AG10803 (cell line): ENCODE results near the gene CRACDL.

Experiments
- DNase-seq: peaks from one replicate; pipeline ENCODE4 v3.0.0; 2010; ENCODE audit warnings: low read depth
- H3K4me3 ChIP-seq: 2 replicates; pipeline ENCODE4 v1.5.1; 2011; ENCODE audit warnings: mild to moderate bottlenecking, low read length, control low read depth
- TF ChIP-seq, protein P1 (sequence below): conservative IDR thresholded peaks from 2 replicates; pipeline ENCODE4 v1.5.1; 2011; ENCODE audit warnings: mild to moderate bottlenecking, low read length, control low read depth, inconsistent platforms

The CRACDL gene

DNA sequence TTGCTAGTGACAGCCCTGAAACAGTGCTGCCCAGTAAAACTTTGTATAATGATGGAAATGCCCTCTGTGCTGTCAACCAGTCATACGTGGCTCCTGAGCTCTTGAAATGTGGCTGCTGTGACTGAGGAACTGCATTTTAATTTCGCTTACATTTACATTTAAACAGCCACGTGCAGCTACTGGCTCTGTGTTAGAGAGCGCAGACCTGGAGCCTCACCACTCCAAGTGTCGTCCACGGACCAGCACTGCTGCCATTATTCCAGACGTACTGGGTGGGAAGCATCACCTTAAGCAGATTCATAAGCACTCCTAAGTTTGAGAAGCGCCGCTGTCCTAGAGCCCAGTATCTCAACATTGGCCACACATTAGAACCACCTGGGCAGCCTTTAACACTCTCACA lies 128.1 kb downstream of the CRACDL start:
- TF ChIP-seq, protein P1, sequence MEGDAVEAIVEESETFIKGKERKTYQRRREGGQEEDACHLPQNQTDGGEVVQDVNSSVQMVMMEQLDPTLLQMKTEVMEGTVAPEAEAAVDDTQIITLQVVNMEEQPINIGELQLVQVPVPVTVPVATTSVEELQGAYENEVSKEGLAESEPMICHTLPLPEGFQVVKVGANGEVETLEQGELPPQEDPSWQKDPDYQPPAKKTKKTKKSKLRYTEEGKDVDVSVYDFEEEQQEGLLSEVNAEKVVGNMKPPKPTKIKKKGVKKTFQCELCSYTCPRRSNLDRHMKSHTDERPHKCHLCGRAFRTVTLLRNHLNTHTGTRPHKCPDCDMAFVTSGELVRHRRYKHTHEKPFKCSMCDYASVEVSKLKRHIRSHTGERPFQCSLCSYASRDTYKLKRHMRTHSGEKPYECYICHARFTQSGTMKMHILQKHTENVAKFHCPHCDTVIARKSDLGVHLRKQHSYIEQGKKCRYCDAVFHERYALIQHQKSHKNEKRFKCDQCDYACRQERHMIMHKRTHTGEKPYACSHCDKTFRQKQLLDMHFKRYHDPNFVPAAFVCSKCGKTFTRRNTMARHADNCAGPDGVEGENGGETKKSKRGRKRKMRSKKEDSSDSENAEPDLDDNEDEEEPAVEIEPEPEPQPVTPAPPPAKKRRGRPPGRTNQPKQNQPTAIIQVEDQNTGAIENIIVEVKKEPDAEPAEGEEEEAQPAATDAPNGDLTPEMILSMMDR = no peak
- no peak for DNase-seq
- H3K4me3 ChIP-seq = no peak overlapping the region

DNA sequence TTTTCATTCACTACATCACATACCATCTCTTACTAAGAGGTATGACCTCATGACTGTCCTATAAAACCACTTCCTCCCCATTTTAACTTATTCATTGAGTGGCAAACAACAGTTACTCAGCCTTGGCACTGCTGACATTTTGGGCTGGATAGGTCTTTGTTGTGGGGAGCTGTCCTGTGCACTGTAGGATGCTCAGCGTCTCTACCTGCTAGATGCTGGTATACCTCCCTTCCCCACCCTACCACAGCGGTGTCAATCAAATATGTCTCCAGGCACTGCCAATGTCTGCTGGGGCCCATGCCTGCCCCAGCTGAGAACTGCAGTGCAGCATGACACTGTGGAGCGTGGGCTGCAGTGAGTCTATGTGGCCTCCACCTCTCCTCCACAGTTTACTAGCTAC lies 128.8 kb downstream of the CRACDL start:
- TF ChIP-seq, protein P1 = no peak
- no peak overlapping the region for H3K4me3 ChIP-seq
- DNase-seq = no peak

DNA sequence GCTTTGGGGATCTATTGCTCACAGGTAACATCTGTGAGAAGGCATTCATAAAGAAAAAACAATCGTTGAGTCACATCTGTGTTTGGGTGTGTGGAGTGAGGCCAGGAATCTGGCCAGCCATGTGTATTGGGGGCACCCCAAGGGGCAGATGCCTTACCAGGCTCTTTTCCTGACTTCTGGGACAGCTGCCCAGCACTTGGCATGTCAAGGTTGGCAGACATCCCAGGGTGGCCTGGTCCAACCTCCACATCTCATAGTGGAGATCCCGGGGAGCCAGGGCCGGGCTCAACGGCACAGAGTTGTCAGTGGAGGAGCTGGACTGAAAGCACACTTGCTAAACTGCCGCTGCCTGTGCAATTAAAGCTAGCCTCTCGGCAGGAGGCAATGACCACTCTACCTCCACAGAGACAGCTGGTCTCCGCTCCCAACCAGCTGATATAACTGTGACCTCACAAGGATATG lies 129.8 kb downstream of the CRACDL start:
- TF ChIP-seq, protein P1 = no peak
- H3K4me3 ChIP-seq = no peak overlapping the region

DNA sequence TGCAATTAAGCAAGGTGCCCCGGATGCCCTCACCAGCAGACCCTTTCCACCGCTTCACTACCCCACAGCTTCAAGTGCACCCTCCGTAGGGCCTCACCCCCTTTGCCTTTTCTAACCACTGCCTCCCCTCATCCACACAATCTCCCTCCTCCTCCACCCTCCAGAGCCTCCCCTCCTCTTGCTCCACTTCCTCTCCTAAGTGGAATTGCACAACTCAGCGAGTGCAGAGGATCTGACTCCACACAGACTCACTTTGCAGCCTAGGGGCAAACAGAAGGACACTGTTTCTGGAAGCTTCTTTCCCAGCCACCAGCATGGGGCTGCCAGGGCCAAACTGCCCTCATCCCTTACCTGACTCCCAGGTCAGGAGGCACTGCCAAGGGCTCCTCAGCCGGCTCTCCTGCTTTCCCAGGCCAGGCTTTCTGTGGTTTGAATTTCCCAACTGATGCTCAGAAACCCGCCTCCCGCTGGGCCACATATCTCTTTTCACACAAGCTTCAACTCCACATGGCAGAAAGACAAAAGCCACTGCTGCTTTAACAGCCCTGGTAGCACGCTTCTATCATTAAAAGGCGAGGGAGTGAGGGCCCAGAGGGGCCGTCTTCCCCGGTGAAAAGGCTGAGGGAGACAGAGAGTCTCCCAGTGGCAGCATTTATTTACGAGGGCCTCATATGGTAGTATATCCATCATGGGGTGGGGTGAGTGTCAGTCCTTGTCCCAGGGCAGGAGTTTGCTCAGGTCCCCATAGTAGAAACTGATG lies 130.4 kb downstream of the CRACDL start:
- no peak overlapping the region for H3K4me3 ChIP-seq
- DNase-seq = peak; percentile 48
- TF ChIP-seq, protein P1 = no peak

More for the DNA sequence above, 129.8 kb downstream of the CRACDL start:
- peak; percentile 34 for DNase-seq

DNA sequence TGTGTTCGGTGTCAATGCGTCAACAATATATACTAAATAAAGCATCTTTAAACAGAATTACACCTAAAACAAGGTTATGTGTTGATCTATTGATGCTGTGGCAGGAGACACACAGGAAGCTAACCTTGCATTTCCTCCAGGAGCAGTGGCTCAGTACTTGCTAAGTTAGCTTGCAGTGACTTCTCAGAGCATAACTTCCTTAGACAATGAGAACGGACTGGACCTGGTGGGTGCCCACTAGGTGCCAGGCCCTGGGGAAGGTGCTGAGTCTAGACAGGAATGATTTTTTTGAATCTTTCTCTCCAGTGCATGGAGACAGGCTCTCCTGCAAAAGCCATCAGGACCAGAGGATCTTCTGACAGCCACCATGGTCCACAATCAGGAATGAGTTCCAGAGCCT lies 131.3 kb downstream of the CRACDL start:
- TF ChIP-seq, protein P1 = no peak
- H3K4me3 ChIP-seq = no peak overlapping the region
- no peak for DNase-seq

DNA sequence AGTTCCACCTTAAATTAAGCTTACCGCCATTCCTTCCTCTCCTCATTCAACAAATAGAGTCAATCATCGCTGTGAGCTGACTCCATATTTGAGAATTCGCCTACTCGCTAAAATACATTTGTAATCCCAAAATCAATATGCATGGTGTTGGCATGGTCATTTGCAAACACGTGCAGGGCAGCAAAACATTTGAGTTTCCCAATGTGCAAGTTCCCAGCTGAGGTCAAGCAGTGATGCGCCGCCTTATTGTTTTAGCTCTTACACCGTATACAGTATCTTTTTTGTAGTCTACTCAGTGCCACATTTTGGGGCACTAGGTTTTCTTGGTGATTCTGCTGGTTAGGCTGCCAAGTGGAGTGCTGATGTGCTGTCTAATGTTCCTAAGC lies 131.8 kb downstream of the CRACDL start:
- TF ChIP-seq, protein P1 = no peak
- DNase-seq = no peak
- no peak overlapping the region for H3K4me3 ChIP-seq
